ENCODE measurements around the gene KLC4. TPM values are rescaled to one million over a fixed set of nuclear protein-coding genes. Genes with fewer than 3 reads are reported as not detected.

The KLC4 gene
- 66.5 and 104 TPM in 2 replicates for total RNA-seq (2011; cell fraction: chromatin; rRNA removed; ENCODE audit: low replicate concordance)
- 57.0 and 62.8 TPM in 2 replicates for total RNA-seq (2011; cell fraction: nucleolus; rRNA removed)
- total RNA-seq (2011; cell fraction: nucleoplasm; rRNA removed) = 55.2 and 63.2 TPM in 2 replicates
- total RNA-seq (2014; rRNA removed) (7.8 and 8.2 TPM in 2 replicates), total RNA-seq (2014; rRNA removed; fragmentation: Illumina TruSeq; extraction: Trizol) (3.5 and 5.9 TPM in 2 replicates), total RNA-seq (2015; rRNA removed; fragmentation: Illumina TruSeq; extraction: Trizol) (5.7 TPM in 2 replicates), total RNA-seq (2021) (12.7 and 14.3 TPM in 2 replicates), polyA plus RNA-seq (2011; rRNA removed) (13.0 and 28.0 TPM in 2 replicates), polyA plus RNA-seq (2014; fragmentation: Illumina TruSeq; extraction: Trizol) (7.4 and 7.7 TPM in 2 replicates), polyA plus RNA-seq (2014; fragmentation: Nextera tagmentation; extraction: Ambion mirVana) (1 to 10 TPM; 1.7 to 3.0 TPM), polyA plus RNA-seq (2014; rRNA removed) (8.5 and 16.2 TPM in 2 replicates), polyA minus RNA-seq (2011; rRNA and poly(A)+ RNA removed) (8.1 and 12.4 TPM in 2 replicates), Bru-seq, nascent RNA (percentile 50 among the genes with signal in this experiment), BruChase-seq, experiment 1, labeled RNA remaining after a 2-hour chase (percentile 51 among the genes with signal in this experiment), BruChase-seq, experiment 2, labeled RNA remaining after a 6-hour chase (percentile 59 among the genes with signal in this experiment)
- polyA plus RNA-seq (2011; cell fraction: cytosol; rRNA removed) = 8.8 and 11.0 TPM in 2 replicates
- polyA plus RNA-seq (2011; cell fraction: nucleus; rRNA removed) = 61.4 and 88.8 TPM in 2 replicates
- 10.2 and 26.7 TPM in 2 replicates for polyA plus RNA-seq (2012)
- 4.9 and 7.6 TPM in 2 replicates for polyA minus RNA-seq (2011; cell fraction: cytosol; rRNA and poly(A)+ RNA removed)
- polyA minus RNA-seq (2011; cell fraction: nucleus; rRNA and poly(A)+ RNA removed) = 13.9 and 24.8 TPM in 2 replicates
- long read RNA-seq, experiment 1, partial matches to known transcripts = 4 of 16 reads
- long read RNA-seq, experiment 1, other reads (novel, unspliced or antisense) = 7 of 16 reads
- long read RNA-seq, experiment 2, partial matches to known transcripts = 1 of 6 reads
- long read RNA-seq, experiment 2, other reads (novel, unspliced or antisense) = 3 of 6 reads
- long read RNA-seq, experiment 3, partial matches to known transcripts = 0 of 1 reads
- long read RNA-seq, experiment 3, other reads (novel, unspliced or antisense) = 0 of 1 reads

DNA sequence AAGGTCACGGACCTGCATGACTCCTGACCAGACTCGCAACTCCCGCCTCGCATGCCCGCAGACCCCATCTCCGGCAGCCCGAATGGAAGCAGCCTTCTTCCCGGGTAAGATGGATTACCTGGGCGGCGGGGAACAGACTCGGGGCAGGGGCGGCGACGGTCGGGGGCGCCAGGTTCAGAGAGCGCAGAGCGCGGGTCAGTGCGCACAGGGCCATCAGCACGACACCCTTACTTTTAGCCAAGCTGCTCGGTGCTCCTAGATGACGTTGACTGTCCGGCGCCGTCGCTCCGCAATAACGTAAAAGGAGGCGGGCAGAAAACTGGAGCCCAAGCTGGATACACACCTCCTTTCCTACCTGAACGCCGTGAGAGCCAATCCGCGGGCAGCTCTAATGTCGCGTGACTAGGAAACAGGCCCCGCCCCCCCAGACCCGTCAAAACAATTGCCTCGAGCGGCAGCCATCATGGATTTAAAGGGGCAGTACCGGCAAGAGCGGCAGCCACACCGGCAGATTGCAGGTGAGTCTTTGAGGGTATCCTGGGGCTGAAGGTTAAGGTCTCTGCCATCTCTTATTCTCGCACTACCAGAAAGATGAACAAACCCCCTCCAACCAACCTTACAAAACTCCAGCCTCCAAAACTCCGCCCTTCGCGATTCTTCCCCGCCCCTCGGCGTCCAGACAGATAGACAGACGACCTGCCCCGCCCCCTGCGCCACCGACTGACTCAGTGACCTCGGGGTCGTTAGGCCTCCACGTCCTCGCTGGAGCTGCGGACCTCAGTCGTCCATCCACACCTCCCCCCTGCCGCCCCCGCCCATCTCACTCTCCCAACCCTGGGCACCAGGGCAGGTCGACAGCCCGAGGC, at the start of gene KLC4, which contains the start of gene MRPL2:
TSS of gene KLC4 (plus strand) at position 464 of the 866 bp plus-strand sequence. CDS start 1,705 bp downstream, outside the sequence.
TSS of gene MRPL2 (minus strand) at position 267 of the 866 bp plus-strand sequence. CDS start at position 214, 53 bp downstream.
- Histone ChIP-seq H3K4me3 (peak within 1 kb of the TSS; percentile 88), H3K4me2 (ENCODE audit: insufficient read depth, low read length) (peak within 1 kb of the TSS; percentile 96), H3K9me3 (replicated peaks; ENCODE audit: control insufficient read depth, insufficient read depth, low read depth, low read length) (no peaks in the 10 kb centered on the region), H3K9ac (ENCODE audit: insufficient read depth in 1 of 2, low read depth in 2 of 2, low read length in 2 of 2) (peak within 1 kb of the TSS; percentile 96 to 97), H2AFZ (ENCODE audit: low read depth, low read length) (peak within 1 kb of the TSS; percentile 98), H3K36me3 (ENCODE audit: control insufficient read depth, insufficient read depth, low read length) (peaks cover 43% of the 10 kb centered on the region), H3K9me1 (ENCODE audit: control insufficient read depth, insufficient read depth, low read length) (no peaks in the 10 kb centered on the region), H4K20me1 (replicated peaks; ENCODE audit: control insufficient read depth, insufficient read depth, low read length) (no peaks in the 10 kb centered on the region), H3K79me2 (ENCODE audit: control insufficient read depth, insufficient read depth, low read length) (peaks cover 21% of the 10 kb centered on the region), H3K27me3 (ENCODE audit: control insufficient read depth in 2 of 2, insufficient read depth in 2 of 2, low read length in 2 of 2) (no peaks in the 10 kb centered on the region), H3K27ac (ENCODE audit: extremely low read depth, low read depth, low read length) (peak within 1 kb of the TSS; percentile 96), H3K4me1 (replicated peaks in 1 of 2; ENCODE audit: control insufficient read depth in 2 of 2, insufficient read depth in 2 of 2, low read length in 2 of 2) (peaks cover 15 to 18% of the 10 kb centered on the region in 2 experiments)
- under 1% methylated on average over 61 of the region's 64 CpGs for WGBS (ENCODE audit: insufficient coverage, low coverage, missing lambda C conversion rate)
- in situ Hi-C loops (cut with MboI) (no loop called here), intact Hi-C loops (cut with micrococcal nuclease) (loop anchor here (2.0 kb wide), 1 partner anchor 45 kb away; the partner anchor contains the start of gene KLHDC3)
- ChIA-PET POLR2A (interaction anchor here (0.5 to 2.4 kb wide), 13 partner anchors 10 to 806 kb away, joined by 3 to 10 read pairs (median 4); partner anchors contain the start of genes KLHDC3, MEA1 and PPP2R5D), CTCF (ENCODE audit: low intra/inter-chr PET ratio) (interaction anchor here (0.5 to 0.6 kb wide), 2 partner anchors 76 to 112 kb away, joined by 3 read pairs; no protein-coding TSS in a partner anchor)
- ATAC-seq (peak; percentile 97), DNase-seq (ENCODE audit: extremely low read depth in 1 of 4, low spot score in 3 of 4) (peak; percentile 99 to 100 (median 100)), FAIRE-seq (peak; percentile 100)
- BruUV-seq (replicated peaks) = no TSS peak
- peak; percentile 87 to 93; a peak in 3 of 4 replicates for TF ChIP-seq SIN3A (IDR thresholded peaks at IDR 0.05; ENCODE audit: borderline replicate concordance in 2 of 2, control insufficient read depth in 1 of 2, low read depth in 2 of 2, low read length in 2 of 2)
- TF ChIP-seq NCOA1 (IDR thresholded peaks at IDR 0.05; ENCODE audit: low read depth) = 0 out of 2 replicates have a peak, but pooled peaks have one; percentile 14
- TF ChIP-seq TOE1 (IDR thresholded peaks at IDR 0.05; ENCODE audit: borderline replicate concordance) = peak; percentile 91; the same call in 1 of the 2 replicates
- no peak for TF ChIP-seq TOE1 (CRISPR knock-in tag; IDR thresholded peaks at IDR 0.05; ENCODE audit: borderline replicate concordance, low read depth)
- TF ChIP-seq DIDO1 (tag; IDR thresholded peaks at IDR 0.05; ENCODE audit: low read depth) = peak; percentile 63; the same call in 1 of the 2 replicates
- no peak for TF ChIP-seq MAFG (tag; conservative IDR thresholded peaks at IDR 0.05)
- TF ChIP-seq ZNF217 (CRISPR knock-in tag; IDR thresholded peaks at IDR 0.05) = no peak
- TF ChIP-seq, protein P1, sequence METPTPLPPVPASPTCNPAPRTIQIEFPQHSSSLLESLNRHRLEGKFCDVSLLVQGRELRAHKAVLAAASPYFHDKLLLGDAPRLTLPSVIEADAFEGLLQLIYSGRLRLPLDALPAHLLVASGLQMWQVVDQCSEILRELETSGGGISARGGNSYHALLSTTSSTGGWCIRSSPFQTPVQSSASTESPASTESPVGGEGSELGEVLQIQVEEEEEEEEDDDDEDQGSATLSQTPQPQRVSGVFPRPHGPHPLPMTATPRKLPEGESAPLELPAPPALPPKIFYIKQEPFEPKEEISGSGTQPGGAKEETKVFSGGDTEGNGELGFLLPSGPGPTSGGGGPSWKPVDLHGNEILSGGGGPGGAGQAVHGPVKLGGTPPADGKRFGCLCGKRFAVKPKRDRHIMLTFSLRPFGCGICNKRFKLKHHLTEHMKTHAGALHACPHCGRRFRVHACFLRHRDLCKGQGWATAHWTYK (CRISPR knock-in tag; IDR thresholded peaks at IDR 0.05) = no peak
- no peak for TF ChIP-seq KAT2B (IDR thresholded peaks at IDR 0.05; ENCODE audit: low read depth, low read length)
- TF ChIP-seq, protein P2, sequence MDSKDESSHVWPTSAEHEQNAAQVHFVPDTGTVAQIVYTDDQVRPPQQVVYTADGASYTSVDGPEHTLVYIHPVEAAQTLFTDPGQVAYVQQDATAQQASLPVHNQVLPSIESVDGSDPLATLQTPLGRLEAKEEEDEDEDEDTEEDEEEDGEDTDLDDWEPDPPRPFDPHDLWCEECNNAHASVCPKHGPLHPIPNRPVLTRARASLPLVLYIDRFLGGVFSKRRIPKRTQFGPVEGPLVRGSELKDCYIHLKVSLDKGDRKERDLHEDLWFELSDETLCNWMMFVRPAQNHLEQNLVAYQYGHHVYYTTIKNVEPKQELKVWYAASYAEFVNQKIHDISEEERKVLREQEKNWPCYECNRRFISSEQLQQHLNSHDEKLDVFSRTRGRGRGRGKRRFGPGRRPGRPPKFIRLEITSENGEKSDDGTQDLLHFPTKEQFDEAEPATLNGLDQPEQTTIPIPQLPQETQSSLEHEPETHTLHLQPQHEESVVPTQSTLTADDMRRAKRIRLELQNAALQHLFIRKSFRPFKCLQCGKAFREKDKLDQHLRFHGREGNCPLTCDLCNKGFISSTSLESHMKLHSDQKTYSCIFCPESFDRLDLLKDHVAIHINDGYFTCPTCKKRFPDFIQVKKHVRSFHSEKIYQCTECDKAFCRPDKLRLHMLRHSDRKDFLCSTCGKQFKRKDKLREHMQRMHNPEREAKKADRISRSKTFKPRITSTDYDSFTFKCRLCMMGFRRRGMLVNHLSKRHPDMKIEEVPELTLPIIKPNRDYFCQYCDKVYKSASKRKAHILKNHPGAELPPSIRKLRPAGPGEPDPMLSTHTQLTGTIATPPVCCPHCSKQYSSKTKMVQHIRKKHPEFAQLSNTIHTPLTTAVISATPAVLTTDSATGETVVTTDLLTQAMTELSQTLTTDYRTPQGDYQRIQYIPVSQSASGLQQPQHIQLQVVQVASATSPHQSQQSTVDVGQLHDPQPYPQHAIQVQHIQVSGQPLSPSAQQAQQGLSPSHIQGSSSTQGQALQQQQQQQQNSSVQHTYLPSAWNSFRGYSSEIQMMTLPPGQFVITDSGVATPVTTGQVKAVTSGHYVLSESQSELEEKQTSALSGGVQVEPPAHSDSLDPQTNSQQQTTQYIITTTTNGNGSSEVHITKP (IDR thresholded peaks at IDR 0.05; ENCODE audit: partially characterized antibody) = no peak
